H1 (cell line): Measurements from ENCODE around the gene ZBTB40. TPM values are rescaled to one million over a fixed set of nuclear protein-coding genes. Genes with fewer than 3 reads are reported as not detected.

Experiments used
- PHF8 ChIP-seq: fragments of 200-600 bp; sonication (generic); conservative IDR thresholded peaks from 2 replicates; pipeline ENCODE4 v1.7.1; 2012; ENCODE audit warnings: low read depth, mild to moderate bottlenecking, inconsistent platforms, low read length, moderate library complexity
- POU5F1 ChIP-seq: IDR thresholded peaks from 2 replicates; pipeline ENCODE4 v1.6.1; 2011; ENCODE audit warnings: low read depth, mild to moderate bottlenecking, low read length, moderate library complexity
- SIRT6 ChIP-seq: IDR thresholded peaks from one replicate; pipeline ENCODE4 v1.7.1; 2012; ENCODE audit warnings: low read length, inconsistent platforms
- SRF ChIP-seq: IDR thresholded peaks from 2 replicates; pipeline ENCODE4 v1.6.1; 2011; ENCODE audit warnings: mild to moderate bottlenecking, low read depth, low read length, moderate library complexity
- TAF7 ChIP-seq: optimal IDR thresholded peaks from 2 replicates; pipeline ENCODE3; 2011; ENCODE audit warnings: low read depth, mild to moderate bottlenecking, inconsistent platforms, low read length, moderate library complexity, borderline replicate concordance
- polyA plus RNA-seq, 7 experiments: library from polyadenylated mRNA; depleted of rRNA in 3 of 7; stranded (reverse) in 5 of 7; unstranded in 2 of 7; fragments of >200 nt in 5 of 7; fragments of 200-250 nt in 2 of 7; gene quantifications; 1 replicate in 5 of 7; 2 replicates in 1 of 7; 4 replicates in 1 of 7; pipeline versions ENCODE4 v1.2.1 to v1.2.3, GENCODE V29; 2011 to 2013; ENCODE audit warnings: missing spikeins in 2 of 7, mixed read lengths in 2 of 7
- total RNA-seq: library from RNA; stranded (reverse); fragmentation: NEBNext Ultra II Directional; extraction: Animal tissue kit (Norgen Biotek cat#: 25700); gene quantifications from 2 replicates; pipeline ENCODE4 v1.2.1, GENCODE V29; 2021
- TF ChIP-seq, protein P1 (sequence below): fragments of 300-600 bp; sonication (generic); IDR thresholded peaks from 2 replicates; pipeline ENCODE4 v1.7.1; 2012; ENCODE audit warnings: low read length, moderate library complexity, mild to moderate bottlenecking, inconsistent platforms; ENCODE audit not compliant: insufficient replicate concordance

The ZBTB40 gene
- total and polyA plus RNA-seq, 2 of the 8 experiments (the other 6 are each of a cell fraction or from before 2014, with no cell fraction given): 3.1 to 19.3 TPM

DNA sequence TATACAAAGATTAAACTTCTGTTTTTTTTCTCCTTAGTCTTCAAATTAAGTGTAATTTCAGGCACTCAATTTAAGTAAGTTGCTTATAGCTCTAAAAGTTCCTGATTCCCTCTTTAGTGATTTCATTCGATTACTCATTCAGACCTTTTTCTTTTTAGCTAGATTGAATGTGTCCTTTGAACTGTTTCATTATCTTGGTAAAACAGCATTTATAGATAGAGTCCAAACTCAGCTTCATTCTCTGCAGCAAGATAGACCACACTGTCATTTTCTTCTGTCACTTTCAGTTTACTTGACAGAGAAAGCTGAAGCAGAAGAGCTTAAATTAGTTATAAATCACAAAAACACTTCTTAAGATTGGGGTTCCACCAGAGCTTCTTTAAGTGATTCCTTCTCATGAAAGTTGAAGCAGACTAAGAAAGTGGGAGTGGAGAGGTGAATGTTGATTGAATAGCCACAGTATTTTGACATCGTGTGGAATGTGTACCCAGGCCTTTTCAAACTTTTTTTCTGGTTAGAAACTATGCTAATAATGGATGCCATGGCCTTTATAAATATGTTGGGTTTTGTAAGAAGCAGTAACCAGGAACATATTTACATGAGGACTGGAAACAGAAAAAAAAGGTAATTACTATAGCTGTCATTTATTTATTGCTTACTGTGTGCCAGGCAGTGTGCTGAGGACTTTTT lies 52.2 kb downstream of the ZBTB40 start (continued):
- TF ChIP-seq, protein P1, sequence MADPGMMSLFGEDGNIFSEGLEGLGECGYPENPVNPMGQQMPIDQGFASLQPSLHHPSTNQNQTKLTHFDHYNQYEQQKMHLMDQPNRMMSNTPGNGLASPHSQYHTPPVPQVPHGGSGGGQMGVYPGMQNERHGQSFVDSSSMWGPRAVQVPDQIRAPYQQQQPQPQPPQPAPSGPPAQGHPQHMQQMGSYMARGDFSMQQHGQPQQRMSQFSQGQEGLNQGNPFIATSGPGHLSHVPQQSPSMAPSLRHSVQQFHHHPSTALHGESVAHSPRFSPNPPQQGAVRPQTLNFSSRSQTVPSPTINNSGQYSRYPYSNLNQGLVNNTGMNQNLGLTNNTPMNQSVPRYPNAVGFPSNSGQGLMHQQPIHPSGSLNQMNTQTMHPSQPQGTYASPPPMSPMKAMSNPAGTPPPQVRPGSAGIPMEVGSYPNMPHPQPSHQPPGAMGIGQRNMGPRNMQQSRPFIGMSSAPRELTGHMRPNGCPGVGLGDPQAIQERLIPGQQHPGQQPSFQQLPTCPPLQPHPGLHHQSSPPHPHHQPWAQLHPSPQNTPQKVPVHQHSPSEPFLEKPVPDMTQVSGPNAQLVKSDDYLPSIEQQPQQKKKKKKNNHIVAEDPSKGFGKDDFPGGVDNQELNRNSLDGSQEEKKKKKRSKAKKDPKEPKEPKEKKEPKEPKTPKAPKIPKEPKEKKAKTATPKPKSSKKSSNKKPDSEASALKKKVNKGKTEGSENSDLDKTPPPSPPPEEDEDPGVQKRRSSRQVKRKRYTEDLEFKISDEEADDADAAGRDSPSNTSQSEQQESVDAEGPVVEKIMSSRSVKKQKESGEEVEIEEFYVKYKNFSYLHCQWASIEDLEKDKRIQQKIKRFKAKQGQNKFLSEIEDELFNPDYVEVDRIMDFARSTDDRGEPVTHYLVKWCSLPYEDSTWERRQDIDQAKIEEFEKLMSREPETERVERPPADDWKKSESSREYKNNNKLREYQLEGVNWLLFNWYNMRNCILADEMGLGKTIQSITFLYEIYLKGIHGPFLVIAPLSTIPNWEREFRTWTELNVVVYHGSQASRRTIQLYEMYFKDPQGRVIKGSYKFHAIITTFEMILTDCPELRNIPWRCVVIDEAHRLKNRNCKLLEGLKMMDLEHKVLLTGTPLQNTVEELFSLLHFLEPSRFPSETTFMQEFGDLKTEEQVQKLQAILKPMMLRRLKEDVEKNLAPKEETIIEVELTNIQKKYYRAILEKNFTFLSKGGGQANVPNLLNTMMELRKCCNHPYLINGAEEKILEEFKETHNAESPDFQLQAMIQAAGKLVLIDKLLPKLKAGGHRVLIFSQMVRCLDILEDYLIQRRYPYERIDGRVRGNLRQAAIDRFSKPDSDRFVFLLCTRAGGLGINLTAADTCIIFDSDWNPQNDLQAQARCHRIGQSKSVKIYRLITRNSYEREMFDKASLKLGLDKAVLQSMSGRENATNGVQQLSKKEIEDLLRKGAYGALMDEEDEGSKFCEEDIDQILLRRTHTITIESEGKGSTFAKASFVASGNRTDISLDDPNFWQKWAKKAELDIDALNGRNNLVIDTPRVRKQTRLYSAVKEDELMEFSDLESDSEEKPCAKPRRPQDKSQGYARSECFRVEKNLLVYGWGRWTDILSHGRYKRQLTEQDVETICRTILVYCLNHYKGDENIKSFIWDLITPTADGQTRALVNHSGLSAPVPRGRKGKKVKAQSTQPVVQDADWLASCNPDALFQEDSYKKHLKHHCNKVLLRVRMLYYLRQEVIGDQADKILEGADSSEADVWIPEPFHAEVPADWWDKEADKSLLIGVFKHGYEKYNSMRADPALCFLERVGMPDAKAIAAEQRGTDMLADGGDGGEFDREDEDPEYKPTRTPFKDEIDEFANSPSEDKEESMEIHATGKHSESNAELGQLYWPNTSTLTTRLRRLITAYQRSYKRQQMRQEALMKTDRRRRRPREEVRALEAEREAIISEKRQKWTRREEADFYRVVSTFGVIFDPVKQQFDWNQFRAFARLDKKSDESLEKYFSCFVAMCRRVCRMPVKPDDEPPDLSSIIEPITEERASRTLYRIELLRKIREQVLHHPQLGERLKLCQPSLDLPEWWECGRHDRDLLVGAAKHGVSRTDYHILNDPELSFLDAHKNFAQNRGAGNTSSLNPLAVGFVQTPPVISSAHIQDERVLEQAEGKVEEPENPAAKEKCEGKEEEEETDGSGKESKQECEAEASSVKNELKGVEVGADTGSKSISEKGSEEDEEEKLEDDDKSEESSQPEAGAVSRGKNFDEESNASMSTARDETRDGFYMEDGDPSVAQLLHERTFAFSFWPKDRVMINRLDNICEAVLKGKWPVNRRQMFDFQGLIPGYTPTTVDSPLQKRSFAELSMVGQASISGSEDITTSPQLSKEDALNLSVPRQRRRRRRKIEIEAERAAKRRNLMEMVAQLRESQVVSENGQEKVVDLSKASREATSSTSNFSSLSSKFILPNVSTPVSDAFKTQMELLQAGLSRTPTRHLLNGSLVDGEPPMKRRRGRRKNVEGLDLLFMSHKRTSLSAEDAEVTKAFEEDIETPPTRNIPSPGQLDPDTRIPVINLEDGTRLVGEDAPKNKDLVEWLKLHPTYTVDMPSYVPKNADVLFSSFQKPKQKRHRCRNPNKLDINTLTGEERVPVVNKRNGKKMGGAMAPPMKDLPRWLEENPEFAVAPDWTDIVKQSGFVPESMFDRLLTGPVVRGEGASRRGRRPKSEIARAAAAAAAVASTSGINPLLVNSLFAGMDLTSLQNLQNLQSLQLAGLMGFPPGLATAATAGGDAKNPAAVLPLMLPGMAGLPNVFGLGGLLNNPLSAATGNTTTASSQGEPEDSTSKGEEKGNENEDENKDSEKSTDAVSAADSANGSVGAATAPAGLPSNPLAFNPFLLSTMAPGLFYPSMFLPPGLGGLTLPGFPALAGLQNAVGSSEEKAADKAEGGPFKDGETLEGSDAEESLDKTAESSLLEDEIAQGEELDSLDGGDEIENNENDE: no peak
- TF ChIP-seq TAF7: no peak
- no peak for TF ChIP-seq POU5F1
- TF ChIP-seq SRF: no peak
- TF ChIP-seq SIRT6: no peak
- TF ChIP-seq PHF8: no peak
